Kidney (tissue), 14 donors: ENCODE measurements around the gene DAP3. TPM values are rescaled to one million over a fixed set of nuclear protein-coding genes. Genes with fewer than 3 reads are reported as not detected.

Source experiments
- DNase-seq, 5 donors: peaks; one replicate each; pipeline ENCODE4 v3.0.0-alpha.2; 2013 to 2020
- FAIRE-seq: peaks from 2 replicates; lab custom pipeline; 2012; peaks lifted over from hg19 to GRCh38; lab: Jason Lieb, UNC
- H3K27ac ChIP-seq, 2 donors: one replicate each; pipeline ENCODE4 v1.7.0; 2013; ENCODE audit warnings: low read depth in 2 of 2, low read length in 2 of 2, inconsistent platforms in 1 of 2
- H3K27me3 ChIP-seq: one replicate; pipeline ENCODE4 v1.7.1; 2013; ENCODE audit warnings: low read length, inconsistent platforms; ENCODE audit not compliant: control insufficient read depth, insufficient read depth
- H3K36me3 ChIP-seq, 3 donors: one replicate each; pipeline versions ENCODE4 v1.7.0 to v1.7.1; 2013; ENCODE audit warnings: low read length in 3 of 3, control low read depth in 1 of 3, inconsistent platforms in 1 of 3; ENCODE audit not compliant: insufficient read depth in 3 of 3, control insufficient read depth in 2 of 3
- H3K4me1 ChIP-seq, 3 donors: one replicate each; pipeline versions ENCODE4 v1.7.0 to v1.7.1; 2013; ENCODE audit warnings: low read length in 3 of 3, inconsistent platforms in 1 of 3, low read depth in 1 of 3; ENCODE audit not compliant: control insufficient read depth in 2 of 3, insufficient read depth in 2 of 3
- H3K4me3 ChIP-seq, 3 donors: one replicate each; pipeline versions ENCODE4 v1.7.0 to v1.8.1; 2013; ENCODE audit warnings: low read length in 3 of 3, control low read depth in 1 of 3, inconsistent platforms in 1 of 3
- H3K9ac ChIP-seq, 3 donors: one replicate each; pipeline versions ENCODE4 v1.7.0 to v1.7.1; 2013; ENCODE audit warnings: low read length in 3 of 3, control low read depth in 1 of 3, inconsistent platforms in 1 of 3
- H3K9me3 ChIP-seq, 3 donors: one replicate each; pipeline versions ENCODE4 v1.7.0 to v1.7.1; 2013; ENCODE audit warnings: low read length in 3 of 3, control low read depth in 1 of 3, inconsistent platforms in 1 of 3; ENCODE audit not compliant: control insufficient read depth in 2 of 3, insufficient read depth in 1 of 3
- intact Hi-C: fragments of 100-400 bp; cut with DNase I; formaldehyde crosslinking; loops from one replicate; pipeline ENCODE4 v1.11.1; 2022
- polyA plus RNA-seq: library from polyadenylated mRNA; stranded (reverse); fragments of 350-450 nt; fragmentation: Illumina TruSeq; extraction: RNeasy Lipid Tissue Mini Kit (QIAGEN cat#74804); gene quantifications from one replicate; pipeline ENCODE4 v1.2.3, GENCODE V29; 2014; ENCODE audit warnings: low read depth, low replicate concordance; ENCODE audit not compliant: insufficient read depth
- total RNA-seq: library from RNA; stranded (reverse); fragmentation: NEBNext Ultra II Directional; extraction: Animal tissue kit (Norgen Biotek cat#: 25700); gene quantifications from one replicate; pipeline ENCODE4 v1.2.1, GENCODE V29; 2021
- TF ChIP-seq, protein P1 (sequence below): IDR thresholded peaks from 3 replicates; pipeline ENCODE4 v1.5.1; 2012; ENCODE audit warnings: mild to moderate bottlenecking, moderate library complexity, borderline replicate concordance; ENCODE audit not compliant: insufficient read depth; ENCODE audit errors: extremely low read depth
- donor health status: control.
- donor health status: control.
- donor health status: control.
- donor health status: control.
- donor health status: control.
- donor health status: DM: yes; HTN: yes; CAD: no.
- donor health status: Normal renal cell carcinoma (clear cell type).

The DAP3 gene
- total and polyA plus RNA-seq, 2 donors from 2014 or later = 85.2 to 92.2 TPM

DNA sequence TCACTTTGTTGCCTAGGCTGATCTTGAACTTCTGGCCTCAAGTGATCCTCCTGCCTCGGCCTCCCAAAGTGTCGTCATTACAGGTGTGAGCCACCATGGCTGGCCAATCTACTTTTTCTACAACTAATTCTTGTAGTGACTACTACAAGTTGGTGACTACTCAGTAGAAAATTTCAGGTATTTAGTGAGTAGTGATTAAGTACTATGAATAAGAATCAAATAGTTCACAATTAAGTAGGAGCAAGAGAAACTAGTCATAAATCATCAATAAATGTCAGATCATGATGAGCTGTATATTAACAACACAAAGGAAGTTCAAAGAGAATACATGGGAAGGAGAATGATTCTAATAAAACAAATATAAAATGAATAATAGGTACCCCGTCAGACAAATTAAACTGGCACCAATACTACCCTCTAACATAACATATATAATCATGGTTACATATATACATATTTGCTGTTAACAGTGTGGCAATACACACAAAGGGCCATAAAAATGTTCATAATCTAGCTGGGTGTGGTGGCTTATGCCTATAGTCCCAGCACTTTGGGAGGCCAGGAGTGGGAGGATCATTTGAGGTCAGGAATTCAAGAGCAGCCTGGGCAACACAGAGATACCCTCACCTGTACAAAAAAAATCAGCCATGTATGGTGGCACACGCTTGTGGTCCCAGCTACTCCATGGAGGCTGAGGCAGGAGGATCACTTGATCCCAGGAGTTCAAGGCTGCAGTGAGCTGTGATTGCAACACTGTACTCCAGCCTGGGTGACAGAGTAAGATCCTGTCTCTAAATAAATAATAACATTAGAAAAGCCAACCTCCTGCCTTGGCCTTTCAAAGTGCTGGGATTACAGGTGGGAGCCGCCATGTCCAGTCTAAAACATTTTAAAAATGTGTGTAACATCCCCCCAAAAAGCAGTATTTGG is 19.4 kb upstream of the DAP3 start:
- no peak for FAIRE-seq
- no peak for DNase-seq
- Histone ChIP-seq H3K9ac (no peak overlapping the region), H3K36me3 (peaks cover 9 to 56% (median 32%) of the 10 kb centered on the region in 3 donors), H3K9me3 (no peaks in the 10 kb centered on the region), H3K4me1 (no peaks in the 10 kb centered on the region), H3K27me3 (no peaks in the 10 kb centered on the region), H3K27ac (no peak overlapping the region), H3K4me3 (no peak overlapping the region)
- intact Hi-C loops = no loop called here
- TF ChIP-seq, protein P1, sequence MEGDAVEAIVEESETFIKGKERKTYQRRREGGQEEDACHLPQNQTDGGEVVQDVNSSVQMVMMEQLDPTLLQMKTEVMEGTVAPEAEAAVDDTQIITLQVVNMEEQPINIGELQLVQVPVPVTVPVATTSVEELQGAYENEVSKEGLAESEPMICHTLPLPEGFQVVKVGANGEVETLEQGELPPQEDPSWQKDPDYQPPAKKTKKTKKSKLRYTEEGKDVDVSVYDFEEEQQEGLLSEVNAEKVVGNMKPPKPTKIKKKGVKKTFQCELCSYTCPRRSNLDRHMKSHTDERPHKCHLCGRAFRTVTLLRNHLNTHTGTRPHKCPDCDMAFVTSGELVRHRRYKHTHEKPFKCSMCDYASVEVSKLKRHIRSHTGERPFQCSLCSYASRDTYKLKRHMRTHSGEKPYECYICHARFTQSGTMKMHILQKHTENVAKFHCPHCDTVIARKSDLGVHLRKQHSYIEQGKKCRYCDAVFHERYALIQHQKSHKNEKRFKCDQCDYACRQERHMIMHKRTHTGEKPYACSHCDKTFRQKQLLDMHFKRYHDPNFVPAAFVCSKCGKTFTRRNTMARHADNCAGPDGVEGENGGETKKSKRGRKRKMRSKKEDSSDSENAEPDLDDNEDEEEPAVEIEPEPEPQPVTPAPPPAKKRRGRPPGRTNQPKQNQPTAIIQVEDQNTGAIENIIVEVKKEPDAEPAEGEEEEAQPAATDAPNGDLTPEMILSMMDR = no peak

DNA sequence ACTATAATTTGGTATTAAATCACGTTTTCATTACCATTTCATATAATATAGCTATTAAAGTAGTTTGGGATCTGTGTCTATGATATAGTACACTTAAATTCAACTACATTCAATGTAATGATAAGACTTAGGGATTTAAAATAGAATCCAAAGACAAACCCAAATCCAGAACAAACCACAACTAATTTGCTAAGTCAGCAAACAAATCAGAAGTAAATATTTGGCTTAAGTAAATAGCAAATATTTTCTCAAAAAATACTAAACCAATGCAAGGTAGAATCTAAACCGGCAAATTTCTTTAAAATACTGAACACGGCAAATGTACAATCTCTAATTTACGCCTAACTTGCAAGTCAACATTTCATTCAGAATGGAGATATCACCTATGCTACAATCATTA is 17.1 kb upstream of the DAP3 start:
- Histone ChIP-seq H3K27ac (no peak overlapping the region), H3K4me1 (no peaks in the 10 kb centered on the region), H3K27me3 (no peaks in the 10 kb centered on the region), H3K4me3 (no peak overlapping the region), H3K36me3 (peaks cover 9 to 58% (median 32%) of the 10 kb centered on the region in 3 donors), H3K9ac (no peak overlapping the region), H3K9me3 (no peaks in the 10 kb centered on the region)
- DNase-seq (no peak), FAIRE-seq (no peak)
- intact Hi-C loops = no loop called here
- TF ChIP-seq, protein P1 = no peak

DNA sequence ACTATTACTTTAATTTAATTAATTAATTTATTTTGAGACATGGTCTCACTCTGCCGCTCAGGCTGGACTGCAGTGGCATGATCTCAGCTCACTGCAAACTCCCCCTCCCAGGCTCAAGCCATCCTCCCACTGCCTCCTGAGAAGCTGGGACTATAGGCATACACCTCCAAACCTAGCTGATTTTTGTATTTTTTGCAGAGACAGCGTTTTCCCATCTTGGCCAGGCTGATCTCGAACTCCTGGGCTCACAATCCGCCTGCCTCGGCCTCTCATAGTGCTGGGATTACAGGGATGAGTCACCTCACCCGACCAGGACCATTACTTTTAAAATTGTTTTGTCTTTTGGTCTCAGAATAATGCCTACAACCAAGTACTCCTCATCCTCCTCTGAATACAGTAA is 15.9 kb upstream of the DAP3 start:
- Histone ChIP-seq H3K9me3 (no peaks in the 10 kb centered on the region), H3K9ac (no peak overlapping the region), H3K27ac (no peak overlapping the region), H3K27me3 (no peaks in the 10 kb centered on the region), H3K4me1 (no peaks in the 10 kb centered on the region), H3K4me3 (no peak overlapping the region), H3K36me3 (peaks cover 9 to 64% (median 31%) of the 10 kb centered on the region in 3 donors)
- TF ChIP-seq, protein P1 = no peak
- no peak for DNase-seq
- intact Hi-C loops = no loop called here
- no peak for FAIRE-seq
